WTC11 (cell line): ENCODE measurements around the gene PDE6H. TPM values are rescaled to one million over a fixed set of nuclear protein-coding genes. Genes with fewer than 3 reads are reported as not detected.

ENCODE experiments used
- ATAC-seq: fragments of 200-7000 bp; cut with Tn5 transposase; 2 replicates; pipeline ENCODE4 v1.10.0; 2021; ENCODE audit warnings: mild to moderate bottlenecking, moderate library complexity
- CTCF ChIA-PET: fragments of 300-600 bp; sonication (Branson Sonifier 250); formaldehyde crosslinking; loops from one replicate; lab custom pipeline; 2021; ENCODE audit warnings: antibody characterized with exemption; lab: Charles Lee
- POLR2A ChIA-PET: fragments of 350-600 bp; sonication (Branson Sonifier 250); formaldehyde crosslinking; loops from one replicate; lab custom pipeline; 2021; ENCODE audit warnings: antibody characterized with exemption; lab: Charles Lee
- DNase-seq: peaks from one replicate; pipeline ENCODE4 v3.0.0; 2021; ENCODE audit warnings: low spot score
- H3K27ac Mint-ChIP-seq: 2 replicates; pipeline ENCODE4 v1.8.0; 2021; ENCODE audit warnings: mixed read lengths
- H3K27me3 Mint-ChIP-seq: 2 replicates; pipeline ENCODE4 v1.8.0; 2021; ENCODE audit warnings: low read depth, mild to moderate bottlenecking, moderate library complexity, mixed read lengths
- H3K36me3 Mint-ChIP-seq: 2 replicates; pipeline ENCODE4 v1.8.0; 2021; ENCODE audit warnings: mixed read lengths
- H3K4me1 Mint-ChIP-seq: 2 replicates; pipeline ENCODE4 v1.8.0; 2022; ENCODE audit warnings: mixed read lengths
- H3K4me3 Mint-ChIP-seq: 2 replicates; pipeline ENCODE4 v1.8.0; 2021; ENCODE audit warnings: mild to moderate bottlenecking, moderate library complexity, mixed read lengths
- H3K9me3 Mint-ChIP-seq: 2 replicates; pipeline ENCODE4 v1.8.0; 2021; ENCODE audit warnings: mixed read lengths
- AFF4 ChIP-seq: sonication (generic); formaldehyde crosslinking; IDR thresholded peaks from 2 replicates; pipeline ENCODE4 v1.8.1; 2023; ENCODE audit warnings: mild to moderate bottlenecking, missing genetic modification reagents, borderline replicate concordance
- ATF2 ChIP-seq: sonication (generic); formaldehyde crosslinking; IDR thresholded peaks from 2 replicates; pipeline ENCODE4 v1.8.1; 2022; ENCODE audit warnings: low read depth, missing genetic modification reagents, borderline replicate concordance
- CBFB ChIP-seq: sonication (generic); formaldehyde crosslinking; IDR thresholded peaks from 2 replicates; pipeline ENCODE4 v1.8.1; 2022; ENCODE audit warnings: mild to moderate bottlenecking, low read depth, missing genetic modification reagents
- CTCF ChIP-seq: fragments of 200-600 bp; IDR thresholded peaks from 2 replicates; pipeline ENCODE4 v1.8.0; 2022; ENCODE audit warnings: antibody characterized with exemption
- E2F4 ChIP-seq: sonication (generic); formaldehyde crosslinking; IDR thresholded peaks from 2 replicates; pipeline ENCODE4 v1.8.1; 2022; ENCODE audit warnings: low read depth, mild to moderate bottlenecking, moderate library complexity, missing genetic modification reagents, borderline replicate concordance
- IRF1 ChIP-seq: sonication (generic); formaldehyde crosslinking; IDR thresholded peaks from 2 replicates; pipeline ENCODE4 v1.8.0; 2023; ENCODE audit warnings: missing genetic modification reagents
- MYBL2 ChIP-seq: sonication (generic); formaldehyde crosslinking; IDR thresholded peaks from 2 replicates; pipeline ENCODE4 v1.8.1; 2023; ENCODE audit warnings: mild to moderate bottlenecking, moderate library complexity, missing genetic modification reagents
- NFATC4 ChIP-seq: fragments of 250-450 bp; sonication (Bioruptor Pico); IDR thresholded peaks from 2 replicates; pipeline ENCODE4 v1.9.0; 2021; ENCODE audit warnings: mild to moderate bottlenecking
- NR2C2 ChIP-seq: sonication (generic); formaldehyde crosslinking; IDR thresholded peaks from 2 replicates; pipeline ENCODE4 v1.8.0; 2022; ENCODE audit warnings: mild to moderate bottlenecking, missing genetic modification reagents
- PREB ChIP-seq: sonication (generic); formaldehyde crosslinking; IDR thresholded peaks from 2 replicates; pipeline ENCODE4 v1.8.1; 2022; ENCODE audit warnings: mild to moderate bottlenecking, missing genetic modification reagents, moderate library complexity, borderline replicate concordance
- RORB ChIP-seq: fragments of 250-450 bp; sonication (Bioruptor Pico); IDR thresholded peaks from 2 replicates; pipeline ENCODE4 v1.9.0; 2021; ENCODE audit warnings: mild to moderate bottlenecking
- SMAD3 ChIP-seq: sonication (generic); formaldehyde crosslinking; IDR thresholded peaks from 2 replicates; pipeline ENCODE4 v1.8.0; 2022; ENCODE audit warnings: missing genetic modification reagents, mild to moderate bottlenecking, borderline replicate concordance
- SMAD4 ChIP-seq: sonication (generic); formaldehyde crosslinking; IDR thresholded peaks from 2 replicates; pipeline ENCODE4 v1.8.0; 2022; ENCODE audit warnings: mild to moderate bottlenecking, missing genetic modification reagents
- ZBTB21 ChIP-seq: sonication (generic); formaldehyde crosslinking; IDR thresholded peaks from 2 replicates; pipeline ENCODE4 v1.8.1; 2023; ENCODE audit warnings: mild to moderate bottlenecking, missing genetic modification reagents, borderline replicate concordance
- ZMAT4 ChIP-seq: fragments of 250-450 bp; sonication (Bioruptor Pico); IDR thresholded peaks from 2 replicates; pipeline ENCODE4 v1.9.0; 2021; ENCODE audit warnings: mild to moderate bottlenecking
- ZNF138 ChIP-seq: sonication (generic); formaldehyde crosslinking; conservative IDR thresholded peaks from 2 replicates; pipeline ENCODE4 v1.8.1; 2022; ENCODE audit warnings: mild to moderate bottlenecking, moderate library complexity, missing genetic modification reagents
- ZNF219 ChIP-seq: sonication (generic); formaldehyde crosslinking; IDR thresholded peaks from 2 replicates; pipeline ENCODE4 v1.8.0; 2023; ENCODE audit warnings: missing genetic modification reagents, mild to moderate bottlenecking, borderline replicate concordance
- ZNF396 ChIP-seq: fragments of 250-450 bp; sonication (Bioruptor Pico); IDR thresholded peaks from 2 replicates; pipeline ENCODE4 v1.8.0; 2021; ENCODE audit warnings: mild to moderate bottlenecking, moderate library complexity, borderline replicate concordance
- ZNF423 ChIP-seq: fragments of 250-450 bp; sonication (Bioruptor Pico); IDR thresholded peaks from 2 replicates; pipeline ENCODE4 v2.1.2; 2022; ENCODE audit warnings: mild to moderate bottlenecking, moderate library complexity
- ZNF512 ChIP-seq: sonication (generic); formaldehyde crosslinking; IDR thresholded peaks from 2 replicates; pipeline ENCODE4 v1.8.1; 2022; ENCODE audit warnings: missing genetic modification reagents, borderline replicate concordance
- total RNA-seq: library from RNA; stranded (reverse); gene quantifications from 3 replicates; pipeline ENCODE4 v1.2.3, GENCODE V29; 2021

PDE6H gene
- total RNA-seq, 1 experiment from 2014 or later: not detected

GRCh38 chr12:14941369-14941768 lies 31.5 kb upstream of the PDE6H start (continued):
- TF ChIP-seq ATF2 (CRISPR knock-in tag) (no peak), ZNF138 (no peak)

GRCh38 chr12:14942196-14942931 lies 30.5 kb upstream of the PDE6H start:
- TF ChIP-seq CBFB (CRISPR knock-in tag) (no peak), CTCF (no peak), E2F4 (CRISPR knock-in tag) (no peak), MYBL2 (CRISPR knock-in tag) (no peak), ZNF396 (CRISPR knock-in tag) (no peak), RORB (CRISPR knock-in tag) (no peak), ZBTB21 (CRISPR knock-in tag) (no peak), SMAD4 (no peak), ZNF423 (CRISPR knock-in tag) (no peak), PREB (CRISPR knock-in tag) (no peak), SMAD3 (CRISPR knock-in tag) (no peak), ZNF512 (no peak), ATF2 (CRISPR knock-in tag) (no peak), NR2C2 (no peak), AFF4 (CRISPR knock-in tag) (no peak), NFATC4 (CRISPR knock-in tag) (no peak), IRF1 (CRISPR knock-in tag) (no peak), ZNF219 (CRISPR knock-in tag) (no peak), ZMAT4 (CRISPR knock-in tag) (no peak)
- Mint-ChIP-seq H3K36me3 (no peaks in the 10 kb centered on the region), H3K27me3 (no peaks in the 10 kb centered on the region), H3K4me1 (no peaks in the 10 kb centered on the region), H3K27ac (no peak overlapping the region), H3K4me3 (no peak overlapping the region), H3K9me3 (no peaks in the 10 kb centered on the region)
- ATAC-seq (no peak), DNase-seq (no peak)
- ChIA-PET CTCF (no interaction called here), POLR2A (no interaction called here)
